Upper lobe of right lung (tissue), 1 donor: ENCODE measurements around the gene ANG. TPM values are rescaled to one million over a fixed set of nuclear protein-coding genes. Genes with fewer than 3 reads are reported as not detected.

Experiments used
- ATAC-seq: fragments of 200-7000 bp; cut with Tn5 transposase; one replicate; pipeline ENCODE4 v1.9.1; 2020; ENCODE audit warnings: mild to moderate bottlenecking, moderate library complexity
- DNase-seq: peaks from one replicate; pipeline ENCODE4 v3.0.0-alpha.2; 2020
- H3K27ac ChIP-seq: fragments of 200-600 bp; one replicate; pipeline ENCODE4 v1.8.0; 2022
- H3K27me3 ChIP-seq: fragments of 200-600 bp; one replicate; pipeline ENCODE4 v1.8.0; 2022; ENCODE audit warnings: mild to moderate bottlenecking
- H3K36me3 ChIP-seq: fragments of 200-600 bp; one replicate; pipeline ENCODE4 v1.8.0; 2022
- H3K4me1 ChIP-seq: fragments of 200-600 bp; one replicate; pipeline ENCODE4 v1.8.0; 2022
- H3K4me3 ChIP-seq: fragments of 200-600 bp; one replicate; pipeline ENCODE4 v1.8.0; 2022; ENCODE audit warnings: mild to moderate bottlenecking
- H3K9me3 ChIP-seq: fragments of 200-600 bp; one replicate; pipeline ENCODE4 v1.8.0; 2022
- CTCF ChIP-seq: fragments of 200-600 bp; IDR thresholded peaks from one replicate; pipeline ENCODE4 v1.8.0; 2022; ENCODE audit warnings: antibody characterized with exemption
- intact Hi-C: fragments of 100-400 bp; cut with DNase I; formaldehyde crosslinking; loops from one replicate; pipeline ENCODE4 v1.11.0; 2022
- total RNA-seq: library from RNA; stranded (reverse); fragmentation: NEBNext Ultra II Directional; extraction: Animal tissue kit (Norgen Biotek cat#: 25700); gene quantifications from one replicate; pipeline ENCODE4 v1.2.1, GENCODE V29; 2021
- donor health status: DM: no; HTN: yes; CAD: no; lungs with severe emphysema.

Gene ANG
- total RNA-seq, 1 donor from 2014 or later, result 28.1 TPM

DNA sequence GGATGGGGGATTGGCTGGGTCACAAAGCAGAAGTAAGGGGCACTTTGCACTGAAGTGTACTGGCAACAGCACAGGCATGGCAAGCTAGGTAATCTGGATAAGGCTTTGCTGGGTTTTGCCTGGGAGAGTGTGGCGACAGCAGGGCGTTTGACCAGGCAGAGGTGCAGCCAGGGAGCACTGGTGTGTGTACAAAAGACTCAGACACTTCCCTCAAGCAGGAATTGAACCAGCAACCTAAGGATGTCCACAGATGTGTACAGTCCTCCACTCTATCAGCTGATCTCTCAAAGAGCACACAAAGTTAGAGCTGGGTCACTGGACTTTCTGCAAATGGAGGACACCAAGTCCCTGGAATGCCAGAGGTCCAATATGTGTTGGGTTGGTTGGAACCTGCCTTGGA is 19.6 kb upstream of the ANG start:
- intact Hi-C loops, result no loop called here
- no peak for ATAC-seq
- Histone ChIP-seq H3K4me1 (no peaks in the 10 kb centered on the region), H3K4me3 (no peak overlapping the region), H3K9me3 (no peaks in the 10 kb centered on the region), H3K27ac (no peak overlapping the region), H3K27me3 (peaks cover 6% of the 10 kb centered on the region), H3K36me3 (no peaks in the 10 kb centered on the region)
- DNase-seq, result no peak
- TF ChIP-seq CTCF, result no peak

- Histone ChIP-seq H3K9me3 (no peaks in the 10 kb centered on the region), H3K27me3 (peaks cover 6% of the 10 kb centered on the region), H3K4me3 (no peak overlapping the region), H3K36me3 (no peaks in the 10 kb centered on the region), H3K27ac (no peak overlapping the region), H3K4me1 (no peaks in the 10 kb centered on the region)
- ATAC-seq (no peak), DNase-seq (no peak)
- intact Hi-C loops, result no loop called here
- TF ChIP-seq CTCF, result no peak
Measured at GRCh38 chr14:20671597-20672283, 16.8 kb upstream of the ANG start.

GRCh38 chr14:20675669-20676068 is 12.9 kb upstream of the ANG start:
- intact Hi-C loops, result no loop called here
- H3K4me3 ChIP-seq, result no peak overlapping the region
- H3K27ac ChIP-seq, result no peak overlapping the region
- DNase-seq (no peak), ATAC-seq (no peak)
- peaks cover 6% of the 10 kb centered on the region for H3K27me3 ChIP-seq
- peaks cover 7% of the 10 kb centered on the region for H3K4me1 ChIP-seq
- H3K9me3 ChIP-seq, result no peaks in the 10 kb centered on the region
- no peak for TF ChIP-seq CTCF
- no peaks in the 10 kb centered on the region for H3K36me3 ChIP-seq

- no peak for TF ChIP-seq CTCF
- Histone ChIP-seq H3K36me3 (no peaks in the 10 kb centered on the region), H3K4me1 (peaks cover 11% of the 10 kb centered on the region), H3K4me3 (no peak overlapping the region), H3K27me3 (peaks cover 6% of the 10 kb centered on the region), H3K9me3 (no peaks in the 10 kb centered on the region), H3K27ac (no peak overlapping the region)
- DNase-seq (no peak), ATAC-seq (no peak)
- intact Hi-C loops, result no loop called here
Measured at GRCh38 chr14:20676072-20676471, 12.5 kb upstream of the ANG start.

DNA sequence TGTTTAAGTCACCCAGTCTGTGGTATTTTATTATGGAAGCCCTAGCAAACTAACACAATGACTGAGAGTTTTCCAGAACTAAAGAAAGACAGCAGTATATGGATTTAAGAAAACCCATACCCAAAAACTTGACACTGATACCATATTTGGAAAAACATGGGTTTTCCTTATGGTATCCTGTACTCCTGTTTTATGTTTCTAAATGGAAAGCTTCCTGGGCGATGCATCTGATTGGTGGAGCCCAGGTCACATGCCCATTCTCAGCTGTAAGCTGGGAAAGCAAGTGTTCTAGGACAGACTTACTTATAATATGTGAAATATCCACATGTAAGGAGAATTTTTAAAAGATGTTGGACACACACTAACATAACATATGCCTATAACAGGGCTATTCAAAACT is 8.7 kb upstream of the ANG start:
- DNase-seq (no peak), ATAC-seq (no peak)
- Histone ChIP-seq H3K9me3 (no peaks in the 10 kb centered on the region), H3K4me3 (no peak overlapping the region), H3K36me3 (no peaks in the 10 kb centered on the region), H3K4me1 (peaks cover 17% of the 10 kb centered on the region), H3K27me3 (no peaks in the 10 kb centered on the region), H3K27ac (no peak overlapping the region)
- TF ChIP-seq CTCF, result no peak
- intact Hi-C loops, result loop anchor here (10.0 kb wide), 1 partner anchor 65 kb away; no protein-coding TSS in a partner anchor
